Renal cortex interstitium (tissue), 11 donors: Measurements from ENCODE around the gene SERHL2. TPM values are rescaled to one million over a fixed set of nuclear protein-coding genes. Genes with fewer than 3 reads are reported as not detected.
"Not testable (repeated sequence)": the region's sequence is repeated elsewhere in the genome, so short reads cannot be mapped to it uniquely, and the experiment has no call there.

Experiments
- DNase-seq, 11 donors: peaks; one replicate each; pipeline ENCODE4 v3.0.0-alpha.2; 2013; ENCODE audit warnings: low read depth in 9 of 11, low spot score in 4 of 11; ENCODE audit errors: extremely low read depth in 1 of 11
- polyA plus RNA-seq, 3 donors: library from polyadenylated mRNA; unstranded; fragments of 120-200 nt; gene quantifications; one replicate each; pipeline ENCODE4 v1.2.1, GENCODE V29; 2013; ENCODE audit not compliant: insufficient read length in 3 of 3

Gene SERHL2
- polyA plus RNA-seq, 3 donors = 6.0 to 9.8 (median 6.6) TPM

DNA sequence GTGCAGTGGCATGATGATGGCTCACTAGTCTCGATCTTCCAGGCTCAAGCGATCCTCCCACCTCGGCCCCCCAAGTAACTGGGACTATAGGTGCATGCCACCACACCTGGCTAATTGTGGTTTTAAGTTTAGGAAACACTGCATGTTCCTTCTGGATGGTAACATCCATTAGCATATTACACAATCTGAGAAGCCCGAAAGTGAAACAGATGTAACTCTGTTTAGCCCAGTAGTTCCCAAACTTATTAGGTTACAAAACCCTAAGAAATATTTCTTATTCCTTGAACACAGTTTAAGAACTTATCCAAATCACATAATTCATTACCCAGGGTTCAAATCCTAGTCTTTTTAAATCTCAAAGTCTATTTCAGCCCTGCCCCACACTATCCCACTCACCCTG, 32.6 kb downstream of the SERHL2 start:
- no peak for DNase-seq

DNA sequence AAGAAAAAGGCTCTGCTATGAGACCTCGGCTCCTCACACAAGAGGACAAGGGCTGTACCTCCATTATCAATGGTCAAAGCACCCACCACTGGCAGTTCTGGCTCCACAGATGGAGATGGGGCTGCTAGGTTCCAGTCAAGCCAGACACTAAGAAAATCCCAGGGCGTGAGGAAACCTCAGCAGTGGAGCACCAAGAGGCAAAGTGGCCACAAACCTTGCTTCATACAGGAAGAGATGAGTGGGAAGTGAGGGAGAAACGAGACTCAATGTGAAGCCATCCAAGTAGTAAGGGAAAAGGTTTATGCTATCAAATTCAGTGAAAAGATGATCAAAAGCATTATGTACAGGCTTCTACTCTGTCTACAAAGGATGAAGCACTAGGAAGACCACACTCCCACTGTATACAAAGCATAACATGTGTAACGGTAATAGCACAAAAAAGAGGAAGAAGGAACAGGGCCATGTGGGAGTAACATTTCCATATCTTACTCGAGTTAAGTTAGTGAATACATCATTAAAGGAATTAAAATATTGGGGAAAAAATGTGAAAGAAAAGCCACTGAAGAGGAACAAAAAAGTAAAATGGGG, 33.9 kb downstream of the SERHL2 start:
- DNase-seq = no peak

DNA sequence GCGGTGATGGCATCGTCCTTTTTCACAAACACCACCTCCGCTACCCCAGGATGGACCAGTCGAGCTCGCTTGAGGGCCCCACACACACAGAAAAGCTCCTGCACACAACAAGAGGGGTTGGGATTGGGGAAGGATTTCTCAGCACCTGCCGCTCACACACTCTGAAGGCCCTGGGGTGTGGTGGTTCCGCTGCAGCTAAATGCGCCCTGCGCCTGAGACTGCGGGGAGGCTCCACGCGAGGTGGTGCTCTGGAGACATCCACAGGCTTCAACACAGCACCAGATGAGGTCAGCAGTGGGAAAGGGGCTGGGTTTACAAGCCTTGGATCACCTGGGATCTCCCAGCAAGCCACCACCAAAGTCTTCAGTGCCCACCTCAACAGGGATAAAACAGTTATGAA, 38.2 kb downstream of the SERHL2 start:
- DNase-seq = no peak

DNA sequence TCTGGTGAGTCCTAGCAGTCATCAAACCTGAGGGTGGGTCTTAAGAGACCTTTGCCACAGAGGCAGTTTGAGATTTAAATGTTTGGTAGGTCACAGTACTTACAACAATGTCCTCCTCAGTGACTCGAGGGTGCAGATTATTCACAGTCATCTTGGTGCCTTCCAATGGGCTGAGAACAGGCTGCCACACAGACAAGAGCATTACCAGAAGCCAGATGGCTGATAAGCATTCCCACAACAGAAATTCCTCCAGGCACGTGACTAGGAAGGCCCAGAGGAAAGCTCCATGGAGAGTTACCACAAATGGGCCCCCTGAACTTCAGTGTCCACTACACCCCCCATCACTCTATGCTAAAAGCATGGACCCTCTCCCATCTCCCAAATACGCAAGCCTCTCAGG, 41.7 kb downstream of the SERHL2 start:
- no peak for DNase-seq

DNA sequence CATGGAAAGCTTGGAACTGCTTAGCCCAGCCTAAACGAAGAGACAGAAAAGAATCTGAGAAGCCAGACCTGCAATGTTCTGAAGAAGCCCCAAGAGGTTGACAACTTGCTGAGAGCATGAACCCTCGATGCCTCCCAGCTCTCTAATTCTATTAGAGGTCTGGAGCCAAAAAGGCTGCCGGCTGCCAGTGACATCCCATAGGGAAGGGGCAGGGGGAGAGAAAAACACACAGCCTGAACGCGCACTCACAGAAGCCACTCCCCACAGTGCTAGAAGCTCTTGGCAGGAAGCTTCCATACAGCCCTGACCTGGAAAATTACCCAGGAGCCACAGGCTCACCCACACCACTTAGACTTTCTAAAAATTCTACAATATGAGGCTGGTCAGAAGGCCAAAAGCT, 42.6 kb downstream of the SERHL2 start:
- no peak for DNase-seq

DNA sequence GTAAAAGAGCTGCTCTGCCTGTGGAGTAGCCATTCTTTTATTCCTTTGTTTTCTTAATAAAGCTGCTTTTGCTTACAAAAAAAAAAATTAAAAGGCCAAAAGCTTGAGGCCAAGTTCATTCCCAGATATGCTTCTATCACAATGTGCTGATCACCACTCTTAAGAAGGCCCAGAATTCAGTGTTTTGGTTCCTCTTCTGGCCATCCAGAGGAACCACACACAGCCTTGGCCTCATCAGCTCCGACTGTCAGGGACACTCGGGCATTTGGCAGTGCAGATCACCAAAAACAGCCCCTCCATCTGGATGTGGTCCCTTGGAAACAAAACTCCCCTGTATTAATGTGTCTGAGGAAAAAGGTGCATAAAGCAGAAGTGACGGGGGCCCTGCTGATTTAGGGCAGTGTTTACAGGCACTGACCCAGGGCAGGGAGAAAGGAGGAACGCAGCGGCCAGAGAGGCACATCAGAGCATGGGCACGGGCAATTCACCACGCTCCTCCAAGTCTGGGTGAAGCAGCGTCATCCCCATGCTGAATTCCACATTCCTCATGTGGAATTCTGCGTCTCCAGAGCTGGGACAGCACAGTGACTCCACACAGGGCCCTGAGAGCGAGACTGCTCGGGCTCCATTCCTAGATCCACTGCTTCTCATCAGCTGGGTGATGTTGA, 43.2 kb downstream of the SERHL2 start:
- DNase-seq = no peak

DNA sequence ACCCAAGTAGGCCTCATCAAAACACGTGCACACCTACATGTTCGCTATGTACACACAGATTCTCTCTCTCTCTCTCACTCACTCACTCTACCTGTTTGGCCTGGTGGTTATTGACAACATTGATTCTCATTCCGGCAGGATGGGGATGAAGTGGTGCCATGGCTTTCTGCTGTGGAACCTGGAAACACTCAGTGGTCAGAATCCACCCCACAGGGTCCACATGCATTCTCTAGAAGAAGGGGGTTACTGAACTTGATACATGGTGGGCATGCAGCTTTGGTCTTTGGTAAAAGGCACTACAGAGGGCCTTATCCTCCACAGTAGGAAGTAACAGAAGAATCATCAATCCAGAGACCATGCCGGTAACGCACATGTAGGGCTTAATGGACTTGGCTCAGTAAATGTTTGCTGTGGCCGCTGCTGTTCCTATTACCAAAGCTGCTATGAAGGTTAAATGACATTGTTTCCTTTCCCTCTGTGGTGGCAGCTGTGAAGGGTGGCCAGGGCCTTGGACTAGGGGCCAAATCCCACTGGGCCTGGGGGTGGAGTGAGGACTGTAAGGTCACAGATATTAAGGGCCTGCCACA, 48.2 kb downstream of the SERHL2 start:
- DNase-seq = no peak

DNA sequence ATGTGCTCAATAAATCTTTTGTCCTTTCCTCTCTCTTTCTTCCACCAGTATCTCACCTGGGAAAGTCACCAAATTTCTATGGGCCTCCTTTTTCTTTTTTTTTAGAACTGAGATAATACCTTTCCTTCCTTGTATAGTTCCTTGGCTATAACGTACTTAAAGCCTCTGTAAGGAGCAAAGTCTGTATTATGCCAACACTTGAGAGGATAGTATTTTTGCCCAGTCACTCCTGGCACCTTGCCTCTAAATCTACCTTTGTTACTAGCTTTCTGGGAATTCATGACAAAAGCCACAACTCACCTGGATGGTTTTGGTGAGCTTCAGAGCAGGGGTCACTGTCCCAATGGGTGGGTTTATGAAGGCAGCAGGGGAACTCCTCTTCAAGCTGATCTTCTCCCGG, 48.7 kb downstream of the SERHL2 start:
- DNase-seq = no peak

DNA sequence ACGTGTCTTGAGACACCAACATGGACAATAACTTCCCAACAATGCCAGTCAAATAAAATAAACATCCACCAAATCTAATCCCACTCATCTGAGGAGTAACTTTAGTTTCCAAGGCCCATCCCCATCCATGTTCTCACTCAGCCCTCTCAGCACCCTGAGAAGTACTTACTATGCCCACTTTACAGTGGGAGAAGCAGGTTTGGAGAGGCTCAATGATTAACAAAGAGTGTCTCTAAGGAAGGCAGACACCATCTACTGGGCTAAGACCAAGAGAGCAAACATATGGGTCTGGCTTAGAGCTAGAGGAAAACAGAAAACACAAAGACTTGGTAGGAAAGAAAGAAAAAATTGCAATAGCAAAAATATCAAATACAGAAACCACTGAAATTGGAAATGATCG, 49.7 kb downstream of the SERHL2 start:
- no peak for DNase-seq

DNA sequence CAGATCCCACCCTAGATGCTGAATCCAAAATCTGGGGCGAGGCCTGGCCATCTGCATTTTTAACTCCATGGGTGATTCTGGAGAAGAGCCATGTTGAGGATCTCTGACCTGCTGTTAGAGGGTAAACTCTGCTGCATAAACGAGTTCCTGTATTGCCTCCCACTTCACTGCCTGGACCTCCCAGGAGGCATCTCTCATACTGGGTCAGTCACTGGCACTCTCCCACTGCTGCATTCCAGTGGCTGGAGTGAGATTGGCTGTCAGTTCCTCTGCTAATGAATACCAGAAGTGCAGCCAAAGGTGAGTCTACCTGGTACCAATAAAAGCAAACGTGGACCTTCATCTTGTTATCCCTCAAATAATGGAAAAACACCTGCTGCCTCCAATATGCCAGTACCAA, 50.6 kb downstream of the SERHL2 start:
- no peak for DNase-seq

DNA sequence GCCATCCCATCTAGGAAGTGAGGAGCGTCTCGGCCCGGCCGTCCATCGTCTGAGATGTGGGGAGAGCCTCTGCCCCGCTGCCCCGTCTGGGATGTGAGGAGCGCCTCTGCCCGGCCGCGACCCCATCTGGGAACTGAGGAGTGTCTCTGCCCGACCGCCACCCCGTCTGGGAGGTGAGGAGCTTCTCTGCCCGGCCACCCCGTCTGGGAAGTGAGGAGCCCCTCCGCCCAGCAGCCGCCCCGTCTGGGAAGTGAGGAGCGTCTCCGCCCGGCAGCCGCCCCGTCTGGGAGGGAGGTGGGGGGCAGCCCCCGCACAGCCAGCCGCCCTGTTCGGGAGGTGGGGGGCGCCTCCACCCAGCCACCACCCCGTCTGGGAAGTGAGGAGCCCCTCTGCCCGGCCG, 53.9 kb downstream of the SERHL2 start:
- DNase-seq = not testable (repeated sequence)

DNA sequence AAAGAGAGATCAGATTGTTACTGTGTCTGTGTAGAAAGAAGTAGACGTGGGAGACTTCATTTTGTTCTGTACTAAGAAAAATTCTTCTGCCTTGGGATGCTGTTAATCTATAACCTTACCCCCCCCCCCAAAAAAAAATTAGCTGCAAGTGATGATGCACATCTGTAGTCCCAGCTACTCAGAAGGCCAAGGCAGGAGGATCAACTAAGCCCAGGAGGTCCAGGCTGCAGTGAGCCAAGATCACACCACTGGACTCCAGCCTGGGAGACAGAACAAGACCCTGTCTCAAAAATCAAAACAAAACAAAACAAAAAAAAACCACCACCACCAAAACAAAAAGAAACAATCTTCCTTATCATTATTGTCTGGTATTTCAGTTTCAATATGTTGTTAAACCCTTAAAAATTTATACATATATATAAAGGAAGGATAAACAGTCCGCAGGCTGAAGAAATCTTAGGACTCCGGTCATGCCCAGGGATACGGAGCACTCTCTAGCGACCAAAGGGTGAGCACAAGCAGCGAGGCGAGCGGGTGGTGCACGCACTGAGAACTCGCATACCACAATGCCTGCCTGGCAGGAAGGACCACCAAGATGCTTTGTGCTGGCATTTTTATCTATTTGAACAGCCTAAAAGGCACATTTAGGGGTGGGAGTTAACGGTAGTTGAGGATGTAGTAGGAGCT, 54.5 kb downstream of the SERHL2 start:
- DNase-seq = no peak

DNA sequence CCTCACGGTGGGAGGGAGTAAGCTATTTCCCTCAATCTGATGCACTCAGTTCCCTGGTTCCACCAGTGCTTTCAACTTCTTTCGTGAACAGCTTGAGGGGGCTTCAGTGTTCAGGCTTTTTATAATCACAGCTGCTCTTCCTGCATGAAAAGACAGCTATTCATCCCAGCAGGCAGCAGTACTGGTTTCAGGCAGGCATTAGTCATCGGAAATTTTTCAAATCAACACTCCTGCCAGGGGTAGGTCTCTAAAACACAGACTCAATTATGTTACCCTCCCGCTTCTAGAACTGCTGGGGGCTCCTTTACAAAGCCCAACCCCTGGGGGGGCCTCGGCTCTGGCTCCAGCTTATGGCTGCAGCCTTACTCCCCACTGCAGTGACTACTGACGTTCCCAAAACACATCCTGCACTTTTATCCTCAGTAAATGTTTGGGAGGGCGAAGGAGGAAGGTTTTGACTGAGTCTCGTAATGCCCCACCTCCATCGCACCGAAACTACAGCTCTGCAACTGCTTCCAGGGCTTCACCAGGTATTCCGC, 55.1 kb downstream of the SERHL2 start:
- no peak for DNase-seq

DNA sequence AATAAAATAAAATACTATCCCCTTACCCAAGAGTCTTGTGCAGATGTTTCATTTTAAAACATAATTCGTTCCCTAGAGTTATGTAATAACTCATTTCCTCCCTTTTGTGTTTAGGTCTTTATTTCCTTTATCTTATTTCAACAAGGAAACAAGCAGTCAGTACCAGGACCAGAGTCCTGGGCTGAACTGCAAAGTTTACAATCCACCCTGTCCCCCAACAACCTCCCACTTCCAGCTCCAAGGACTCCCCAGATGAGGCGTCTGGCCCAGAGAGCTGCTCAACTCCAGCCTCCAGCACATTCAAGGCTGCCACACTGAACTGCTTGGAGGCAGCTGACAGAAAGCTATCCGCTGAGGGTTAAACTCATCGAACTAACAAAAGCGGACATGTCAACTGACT, 56.4 kb downstream of the SERHL2 start:
- peak in 1 of 11 donors; percentile 17 for DNase-seq

DNA sequence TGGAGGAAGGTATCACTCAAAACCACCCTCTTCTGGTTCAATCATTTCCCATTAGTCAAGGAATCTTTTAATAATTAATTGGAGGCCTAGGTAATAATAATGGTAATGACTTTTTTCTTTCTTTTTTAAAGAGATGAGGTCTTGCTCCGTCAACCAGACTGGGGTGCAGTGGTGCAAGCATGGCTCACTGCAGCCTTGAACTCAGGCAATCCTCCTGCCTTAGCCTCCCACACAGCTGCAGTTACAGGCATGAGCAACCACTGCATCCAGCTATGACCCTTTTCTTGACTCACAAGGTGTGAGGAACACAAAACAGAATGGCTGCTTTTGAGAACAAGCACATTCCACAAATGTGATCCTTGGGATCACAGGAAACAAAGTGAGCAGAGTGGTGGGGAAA, 57.3 kb downstream of the SERHL2 start:
- DNase-seq = no peak

DNA sequence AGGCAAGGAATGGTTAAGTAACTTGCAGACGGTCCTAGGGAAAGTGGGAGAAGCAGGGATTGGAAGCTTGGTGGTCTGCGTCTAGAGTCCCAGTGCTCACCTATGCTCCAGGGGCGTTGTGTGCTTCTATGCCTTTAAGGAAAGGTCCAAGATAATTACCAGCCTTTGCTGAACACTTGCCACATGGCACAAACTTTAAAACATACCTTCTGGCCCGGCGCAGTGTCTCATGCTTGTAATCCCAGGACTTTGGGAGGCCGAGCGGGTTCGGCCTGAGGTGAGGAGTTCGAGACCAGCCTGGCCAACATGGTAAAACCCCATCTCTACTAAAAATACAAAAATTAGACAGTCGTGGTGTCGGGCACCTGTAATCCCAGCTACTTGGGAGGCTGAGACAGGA, 58.6 kb downstream of the SERHL2 start:
- DNase-seq = no peak

DNA sequence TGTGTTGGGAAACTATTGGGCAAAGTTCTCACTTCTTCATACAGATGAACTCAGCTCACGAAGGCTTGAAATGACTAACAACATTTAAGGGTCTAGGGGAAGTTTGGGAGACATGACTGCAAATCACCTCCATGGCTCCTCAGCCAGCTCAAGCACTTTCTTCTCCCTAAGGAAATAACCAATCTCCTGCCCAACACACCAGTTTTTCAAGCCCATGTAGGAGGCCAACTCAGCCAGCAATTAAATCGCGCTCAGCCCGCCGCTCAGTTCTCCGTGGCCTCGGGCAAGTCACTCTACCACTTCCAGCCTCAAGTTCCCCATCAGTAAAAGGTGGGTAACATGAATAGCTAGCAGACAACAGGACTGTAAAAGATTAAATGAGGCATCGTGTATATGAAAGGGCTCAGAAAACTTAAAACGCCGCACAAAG, 60.1 kb downstream of the SERHL2 start:
- DNase-seq = no peak

DNA sequence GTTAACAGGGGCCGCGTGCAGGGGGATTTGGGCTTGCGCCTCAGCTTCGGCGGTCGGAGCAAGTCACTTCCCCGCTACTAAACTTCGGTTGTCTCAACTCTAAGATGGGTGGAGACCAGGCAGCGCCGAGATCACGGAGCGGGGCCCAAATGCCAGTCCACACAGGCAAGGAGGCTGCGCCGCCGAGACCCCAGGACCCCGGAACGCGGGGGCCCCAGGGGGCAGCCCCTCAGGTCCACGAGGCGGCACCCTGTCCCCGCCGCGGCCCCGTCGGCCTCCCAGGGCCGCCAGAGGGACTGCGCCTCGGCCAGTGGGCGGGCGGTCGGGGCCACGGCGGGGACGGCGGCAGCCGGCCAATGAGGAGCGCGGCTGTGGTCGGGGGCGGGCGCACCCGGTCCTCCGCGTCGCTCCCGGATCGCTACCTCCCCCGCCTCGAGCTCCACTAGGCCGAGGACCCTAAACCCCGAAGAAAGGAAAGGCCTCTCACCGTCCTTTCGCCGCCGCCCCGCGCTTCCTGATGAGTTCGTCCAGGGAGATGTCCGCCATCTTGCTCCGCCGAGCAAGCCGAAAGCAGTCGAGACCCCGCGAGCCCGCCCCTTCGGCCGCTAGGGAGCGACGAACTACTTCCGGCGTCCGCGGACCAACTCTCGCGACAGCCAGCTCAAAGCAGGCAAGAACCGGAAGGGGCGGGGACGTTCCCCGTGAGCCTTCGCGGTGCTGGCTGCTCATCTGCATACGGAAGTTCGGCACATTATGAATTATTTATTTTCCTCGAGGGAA, 60.7 kb downstream of the SERHL2 start, which contains the start of gene POLDIP3:
Gene POLDIP3, minus strand, starts transcription at position 572 of the 780 bp plus-strand sequence. Its CDS starts 26 bp downstream, at position 546.
- DNase-seq = peak; percentile 96 to 99 (median 98)
